Measurements from ENCODE around the gene COBLL1. TPM values are rescaled to one million over a fixed set of nuclear protein-coding genes. Genes with fewer than 3 reads are reported as not detected.

The COBLL1 gene
- total and polyA plus RNA-seq, 2 of the 4 experiments (the other 2 are of a cell fraction), result 0.79 to 1.1 TPM

GRCh38 chr2:164701565-164701964 lies 140.1 kb downstream of the COBLL1 start:
- WGBS, 2 experiments (ENCODE audit: extremely low coverage in 2 of 2, insufficient read length in 1 of 2), result no CpG with 5 or more reads among the region's 1 CpG

More at GRCh38 chr2:164701565-164701964, 140.1 kb downstream of the COBLL1 start:
- Histone ChIP-seq H2BK120ac (ENCODE audit: low read depth, low read length) (no peak overlapping the region), H2BK5ac (ENCODE audit: low read depth, low read length, poor library complexity, severe bottlenecking) (no peak overlapping the region), H3K27me3 (ENCODE audit: control insufficient read depth, insufficient read depth, low read length) (no peaks in the 10 kb centered on the region), H2AK9ac (replicated peaks; ENCODE audit: low read depth, low read length, poor library complexity) (no peak overlapping the region), H3K18ac (ENCODE audit: low read depth, low read length) (no peak overlapping the region), H3K9me1 (ENCODE audit: insufficient read depth, low read length) (no peaks in the 10 kb centered on the region), H3K36me3 (ENCODE audit: control insufficient read depth, insufficient read depth, low read length) (no peaks in the 10 kb centered on the region), H3K79me1 (ENCODE audit: low read depth in 1 of 2, low read length in 2 of 2) (no peaks in the 10 kb centered on the region), H2AFZ (replicated peaks; ENCODE audit: low read length, poor library complexity) (no peak overlapping the region), H3K23ac (ENCODE audit: low read depth, low read length) (no peak overlapping the region), H3K4me3 (ENCODE audit: insufficient read depth, low read depth, low read length) (no peak overlapping the region), H3K56ac (ENCODE audit: extremely low read depth, insufficient read depth, low read length) (no peak overlapping the region), H3K9me3 (ENCODE audit: control insufficient read depth, insufficient read depth, low read length) (no peaks in the 10 kb centered on the region), H2BK15ac (ENCODE audit: low read depth, low read length) (no peak overlapping the region), H4K91ac (ENCODE audit: insufficient read depth, low read depth, low read length) (no peak overlapping the region), H3K4me2 (ENCODE audit: low read depth, low read length) (no peak overlapping the region), H3K27ac (ENCODE audit: insufficient read depth, low read length) (no peak overlapping the region), H4K8ac (ENCODE audit: low read depth in 2 of 2, low read length in 2 of 2) (no peak overlapping the region), H4K5ac (ENCODE audit: low read depth, low read length) (no peak overlapping the region), H3K14ac (replicated peaks; ENCODE audit: low read depth, low read length) (no peak overlapping the region), H3K9ac (ENCODE audit: low read depth, low read length) (no peak overlapping the region), H2AK5ac (ENCODE audit: low read depth, low read length) (no peak overlapping the region), H3K4me1 (ENCODE audit: control insufficient read depth, insufficient read depth, low read length) (no peaks in the 10 kb centered on the region), H2BK20ac (ENCODE audit: low read depth, low read length) (no peak overlapping the region), H3K4ac (ENCODE audit: low read depth, low read length) (no peak overlapping the region), H4K20me1 (ENCODE audit: insufficient read depth, low read length) (no peaks in the 10 kb centered on the region)
- intact Hi-C loops (cut with micrococcal nuclease), result no loop called here
- ATAC-seq (ENCODE audit: low read depth), result no peak
- ChIA-PET POLR2A (ENCODE audit: unreplicated experiment) (no interaction called here), CTCF (no interaction called here)
- in situ Hi-C loops (cut with MboI; ENCODE audit: low sequenced_read_pairs), result no loop called here
- dilution Hi-C loops (cut with HindIII; ENCODE audit: low sequenced_read_pairs, unreplicated experiment), result no loop called here
- TF ChIP-seq RAD21 (IDR thresholded peaks at IDR 0.05; ENCODE audit: low read length), result no peak
- no peak for TF ChIP-seq MAZ (IDR thresholded peaks at IDR 0.05; ENCODE audit: borderline replicate concordance, low read depth, low read length)
- TF ChIP-seq BHLHE40 (IDR thresholded peaks at IDR 0.05; ENCODE audit: low read depth, low read length), result no peak
- no peak for TF ChIP-seq MXI1 (IDR thresholded peaks at IDR 0.05; ENCODE audit: borderline replicate concordance, low read depth, low read length)
- no peak for TF ChIP-seq ELK1 (IDR thresholded peaks at IDR 0.05; ENCODE audit: borderline replicate concordance, low read depth, low read length)
- no peak for TF ChIP-seq NFE2L2 (IDR thresholded peaks at IDR 0.05; ENCODE audit: low read depth, low read length)
- TF ChIP-seq RCOR1 (IDR thresholded peaks at IDR 0.05; ENCODE audit: insufficient replicate concordance, low read length), result no peak
- DNase-seq, result no peak
- BruUV-seq (replicated peaks), result no TSS peak
